ENCODE results near the gene TWF2. TPM values are rescaled to one million over a fixed set of nuclear protein-coding genes. Genes with fewer than 3 reads are reported as not detected.

TWF2 gene
- total RNA-seq, 1 donor from 2014 or later: 26.6 TPM

DNA sequence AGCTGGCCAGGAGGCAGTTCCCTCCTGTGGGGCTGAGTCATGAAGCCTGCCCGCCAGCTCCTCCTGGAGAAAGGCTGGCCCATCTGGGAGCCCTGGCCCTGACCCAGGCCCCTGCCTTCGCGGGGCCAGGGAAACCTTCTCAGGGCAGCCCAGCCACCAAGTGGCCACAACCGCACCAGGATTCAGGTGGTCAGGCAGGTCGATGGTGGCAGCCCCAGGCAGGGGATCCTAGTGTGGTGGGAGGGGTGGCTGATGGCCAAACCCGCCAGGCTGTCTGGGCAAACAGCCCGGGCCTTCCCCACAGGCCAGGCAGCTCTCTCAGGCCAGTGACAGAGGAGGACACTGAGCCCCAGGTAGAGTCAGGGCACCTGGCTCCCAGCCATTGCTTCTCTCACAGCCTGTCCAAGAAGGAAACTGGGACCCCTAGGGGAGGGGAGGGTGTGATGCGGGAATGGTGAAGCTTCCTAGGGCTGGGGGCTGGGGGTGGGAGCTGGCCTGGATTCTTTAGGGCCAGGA lies 1.2 kb downstream of the TWF2 start:
- peaks cover 16% of the 10 kb centered on the region for H3K4me1 Mint-ChIP-seq
- no peaks in the 10 kb centered on the region for H3K36me3 Mint-ChIP-seq
- H3K9me3 Mint-ChIP-seq: no peaks in the 10 kb centered on the region
- H3K27me3 Mint-ChIP-seq (ENCODE audit: low read depth): no peaks in the 10 kb centered on the region
- H3K4me3 Mint-ChIP-seq: peak overlapping the region; percentile 93
- DNase-seq (ENCODE audit: low spot score in 2 of 2, unreplicated experiment in 2 of 2): no peak
- TF ChIP-seq CTCF (IDR thresholded peaks at IDR 0.05; ENCODE audit: unreplicated experiment): no peak
- no peak overlapping the region for H3K27ac Mint-ChIP-seq

DNA sequence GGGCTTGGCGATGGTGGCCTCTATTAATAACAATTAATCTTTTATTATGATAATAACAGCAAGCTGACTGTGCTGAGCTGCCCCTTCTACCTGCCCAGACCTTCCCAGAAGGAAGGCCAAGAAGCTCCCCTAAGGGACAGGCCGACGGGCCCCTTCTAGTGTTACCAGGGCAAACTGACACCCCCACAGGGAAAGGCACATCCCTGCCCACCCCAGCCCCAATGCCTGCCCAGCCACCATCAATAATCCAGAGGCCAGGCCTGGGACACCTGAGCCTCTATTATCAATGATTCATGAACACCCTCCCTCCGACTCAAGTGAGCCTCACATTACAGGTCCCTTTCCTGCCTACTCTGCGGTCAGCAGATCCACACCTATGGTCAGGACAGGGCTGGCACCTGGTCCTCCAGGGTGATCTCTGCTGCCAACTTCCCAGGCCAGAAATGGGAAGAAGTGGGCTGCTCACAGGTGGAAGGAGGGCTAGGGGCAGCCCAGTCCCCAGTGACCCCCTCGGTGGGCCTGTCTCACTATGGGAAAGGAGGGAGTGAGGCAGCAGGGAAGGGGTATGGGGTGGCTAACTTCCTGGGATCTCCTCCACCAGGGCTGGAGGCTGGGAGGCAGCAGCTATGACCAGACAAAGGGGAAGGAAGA lies 1.8 kb downstream of the TWF2 start:
- H3K27me3 Mint-ChIP-seq (ENCODE audit: low read depth): no peaks in the 10 kb centered on the region
- H3K9me3 Mint-ChIP-seq: no peaks in the 10 kb centered on the region
- peaks cover 16% of the 10 kb centered on the region for H3K4me1 Mint-ChIP-seq
- DNase-seq (ENCODE audit: low spot score in 2 of 2, unreplicated experiment in 2 of 2): no peak
- no peak overlapping the region for H3K27ac Mint-ChIP-seq
- no peak for TF ChIP-seq CTCF (IDR thresholded peaks at IDR 0.05; ENCODE audit: unreplicated experiment)
- peak overlapping the region; percentile 41 for H3K4me3 Mint-ChIP-seq
- H3K36me3 Mint-ChIP-seq: no peaks in the 10 kb centered on the region

DNA sequence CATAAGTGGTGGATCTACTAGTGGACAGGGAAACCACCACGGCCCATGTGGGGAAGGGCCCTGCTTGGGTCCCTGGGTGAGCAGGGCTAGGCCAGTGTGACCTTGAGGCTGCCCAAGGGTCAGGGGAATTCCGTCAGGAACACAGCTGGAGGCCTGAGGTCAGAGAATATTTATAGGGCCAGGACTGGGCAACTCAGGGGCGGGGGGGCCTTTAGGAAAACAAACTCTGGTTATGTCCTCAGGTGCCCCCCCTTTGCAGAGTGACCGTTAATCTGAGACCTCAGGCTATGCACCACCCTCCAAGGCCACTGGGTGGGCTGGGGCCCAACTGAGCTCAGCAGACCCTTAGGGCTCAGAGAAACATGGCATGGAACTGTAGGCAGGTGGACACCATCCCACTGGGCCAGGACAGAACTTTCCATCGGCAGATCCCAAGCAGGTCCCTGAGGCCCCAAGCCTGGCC lies 2.5 kb downstream of the TWF2 start:
- no peak for DNase-seq (ENCODE audit: low spot score in 2 of 2, unreplicated experiment in 2 of 2)
- peaks cover 2% of the 10 kb centered on the region for H3K36me3 Mint-ChIP-seq
- H3K27ac Mint-ChIP-seq: no peak overlapping the region
- peak; percentile 24 for TF ChIP-seq CTCF (IDR thresholded peaks at IDR 0.05; ENCODE audit: unreplicated experiment)
- no peaks in the 10 kb centered on the region for H3K9me3 Mint-ChIP-seq
- H3K4me1 Mint-ChIP-seq: peaks cover 16% of the 10 kb centered on the region
- H3K4me3 Mint-ChIP-seq: no peak overlapping the region
- H3K27me3 Mint-ChIP-seq (ENCODE audit: low read depth): no peaks in the 10 kb centered on the region

- peaks cover 11% of the 10 kb centered on the region for H3K4me1 Mint-ChIP-seq
- peaks cover 11% of the 10 kb centered on the region for H3K36me3 Mint-ChIP-seq
- H3K4me3 Mint-ChIP-seq: no peak overlapping the region
- H3K9me3 Mint-ChIP-seq: no peaks in the 10 kb centered on the region
- no peak for TF ChIP-seq CTCF (IDR thresholded peaks at IDR 0.05; ENCODE audit: unreplicated experiment)
- DNase-seq (ENCODE audit: low spot score in 2 of 2, unreplicated experiment in 2 of 2): no peak
- H3K27ac Mint-ChIP-seq: no peak overlapping the region
- no peaks in the 10 kb centered on the region for H3K27me3 Mint-ChIP-seq (ENCODE audit: low read depth)
Measured at GRCh38 chr3:52234516-52235447, 4.2 kb downstream of the TWF2 start.

GRCh38 chr3:52233968-52234367 lies 5.0 kb downstream of the TWF2 start:
- H3K4me1 Mint-ChIP-seq: peaks cover 8% of the 10 kb centered on the region
- H3K27me3 Mint-ChIP-seq (ENCODE audit: low read depth): no peaks in the 10 kb centered on the region
- no peak overlapping the region for H3K4me3 Mint-ChIP-seq
- no peaks in the 10 kb centered on the region for H3K9me3 Mint-ChIP-seq
- H3K36me3 Mint-ChIP-seq: peaks cover 11% of the 10 kb centered on the region
- no peak for TF ChIP-seq CTCF (IDR thresholded peaks at IDR 0.05; ENCODE audit: unreplicated experiment)
- no peak for DNase-seq (ENCODE audit: low spot score in 2 of 2, unreplicated experiment in 2 of 2)
- H3K27ac Mint-ChIP-seq: no peak overlapping the region
